ENCODE data around the gene KHSRP.
A peak's percentile ranks its signal among the peaks of the same experiment; 100 is the strongest.

The KHSRP gene, protein sequence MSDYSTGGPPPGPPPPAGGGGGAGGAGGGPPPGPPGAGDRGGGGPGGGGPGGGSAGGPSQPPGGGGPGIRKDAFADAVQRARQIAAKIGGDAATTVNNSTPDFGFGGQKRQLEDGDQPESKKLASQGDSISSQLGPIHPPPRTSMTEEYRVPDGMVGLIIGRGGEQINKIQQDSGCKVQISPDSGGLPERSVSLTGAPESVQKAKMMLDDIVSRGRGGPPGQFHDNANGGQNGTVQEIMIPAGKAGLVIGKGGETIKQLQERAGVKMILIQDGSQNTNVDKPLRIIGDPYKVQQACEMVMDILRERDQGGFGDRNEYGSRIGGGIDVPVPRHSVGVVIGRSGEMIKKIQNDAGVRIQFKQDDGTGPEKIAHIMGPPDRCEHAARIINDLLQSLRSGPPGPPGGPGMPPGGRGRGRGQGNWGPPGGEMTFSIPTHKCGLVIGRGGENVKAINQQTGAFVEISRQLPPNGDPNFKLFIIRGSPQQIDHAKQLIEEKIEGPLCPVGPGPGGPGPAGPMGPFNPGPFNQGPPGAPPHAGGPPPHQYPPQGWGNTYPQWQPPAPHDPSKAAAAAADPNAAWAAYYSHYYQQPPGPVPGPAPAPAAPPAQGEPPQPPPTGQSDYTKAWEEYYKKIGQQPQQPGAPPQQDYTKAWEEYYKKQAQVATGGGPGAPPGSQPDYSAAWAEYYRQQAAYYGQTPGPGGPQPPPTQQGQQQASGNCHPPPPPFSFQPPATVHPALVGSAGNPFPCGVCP

GRCh38 chr19:6424195-6424938, at the start of gene KHSRP:
Gene KHSRP (minus strand): TSS chr19:6424811. CDS start chr19:6424701, 110 bp downstream.
- TF ChIP-seq EZH2phosphoT487 (IDR thresholded peaks at IDR 0.05; ENCODE audit: borderline replicate concordance, low read length) (no peak), CTCF (IDR thresholded peaks at IDR 0.05; ENCODE audit: low read depth, low read length, poor library complexity, severe bottlenecking) (no peak)
- peaks cover 57% of the 10 kb centered on the region for H3K79me2 ChIP-seq (ENCODE audit: control insufficient read depth, low read length)
- peaks cover 27% of the 10 kb centered on the region for H3K4me1 ChIP-seq (ENCODE audit: control insufficient read depth, low read length)
- peak within 1 kb of the TSS; percentile 45 for H3K27ac ChIP-seq (ENCODE audit: low read depth, low read length)
- H3K9me3 ChIP-seq (ENCODE audit: control insufficient read depth, insufficient read depth, low read length) = peaks cover 6% of the 10 kb centered on the region; the same call in 1 of the 2 replicates
- peaks cover 50% of the 10 kb centered on the region for H3K36me3 ChIP-seq (ENCODE audit: control insufficient read depth, low read length)
- H3K4me2 ChIP-seq (ENCODE audit: low read length) = peak within 1 kb of the TSS; percentile 71
- no peaks in the 10 kb centered on the region for H3K9me2 ChIP-seq (replicated peaks; ENCODE audit: control insufficient read depth, low read length)
- H3K4me3 ChIP-seq (ENCODE audit: low read length) = peak within 1 kb of the TSS; percentile 92
- H3K27me3 ChIP-seq (ENCODE audit: control insufficient read depth, low read length) = no peaks in the 10 kb centered on the region
- peaks cover 37% of the 10 kb centered on the region for H4K20me1 ChIP-seq (ENCODE audit: control insufficient read depth, insufficient read depth, low read depth, low read length)
- 0 out of 2 replicates have a peak, but pooled peaks cover 5% of the 10 kb centered on the region for H3F3A ChIP-seq (ENCODE audit: control insufficient read depth, insufficient read depth)

- H3K27ac ChIP-seq (ENCODE audit: low read depth, low read length) = no peak overlapping the region
- no peak overlapping the region for H3K4me3 ChIP-seq (ENCODE audit: low read length)
These were observed 49.0 kb upstream of the KHSRP start for GRCh38 chr19:6473647-6474046.

GRCh38 chr19:6472713-6473112, 48.1 kb upstream of the KHSRP start:
- Histone ChIP-seq H3K27me3 (ENCODE audit: control insufficient read depth, low read length) (no peaks in the 10 kb centered on the region), H3K36me3 (ENCODE audit: control insufficient read depth, low read length) (peaks cover 22% of the 10 kb centered on the region), H3K27ac (ENCODE audit: low read depth, low read length) (no peak overlapping the region), H3K79me2 (ENCODE audit: control insufficient read depth, low read length) (no peaks in the 10 kb centered on the region), H3K9me3 (ENCODE audit: control insufficient read depth, insufficient read depth, low read length) (peaks cover 3% of the 10 kb centered on the region; the same call in 1 of the 2 replicates), H4K20me1 (ENCODE audit: control insufficient read depth, insufficient read depth, low read depth, low read length) (no peaks in the 10 kb centered on the region), H3K4me2 (ENCODE audit: low read length) (no peak overlapping the region), H3F3A (ENCODE audit: control insufficient read depth, insufficient read depth) (no peaks in the 10 kb centered on the region), H3K4me3 (ENCODE audit: low read length) (no peak overlapping the region), H3K9me2 (replicated peaks; ENCODE audit: control insufficient read depth, low read length) (no peaks in the 10 kb centered on the region), H3K4me1 (ENCODE audit: control insufficient read depth, low read length) (peaks cover 3% of the 10 kb centered on the region)
- TF ChIP-seq EZH2phosphoT487 (IDR thresholded peaks at IDR 0.05; ENCODE audit: borderline replicate concordance, low read length) (no peak), CTCF (IDR thresholded peaks at IDR 0.05; ENCODE audit: low read depth, low read length, poor library complexity, severe bottlenecking) (no peak)

More at GRCh38 chr19:6473647-6474046, 49.0 kb upstream of the KHSRP start:
- Histone ChIP-seq H3K4me1 (ENCODE audit: control insufficient read depth, low read length) (peaks cover 3% of the 10 kb centered on the region), H3K27me3 (ENCODE audit: control insufficient read depth, low read length) (no peaks in the 10 kb centered on the region), H3K9me2 (replicated peaks; ENCODE audit: control insufficient read depth, low read length) (no peaks in the 10 kb centered on the region), H3K4me2 (ENCODE audit: low read length) (no peak overlapping the region), H4K20me1 (ENCODE audit: control insufficient read depth, insufficient read depth, low read depth, low read length) (no peaks in the 10 kb centered on the region), H3K79me2 (ENCODE audit: control insufficient read depth, low read length) (no peaks in the 10 kb centered on the region), H3K9me3 (ENCODE audit: control insufficient read depth, insufficient read depth, low read length) (peaks cover 3% of the 10 kb centered on the region; the same call in 1 of the 2 replicates), H3K36me3 (ENCODE audit: control insufficient read depth, low read length) (peaks cover 22% of the 10 kb centered on the region), H3F3A (ENCODE audit: control insufficient read depth, insufficient read depth) (no peaks in the 10 kb centered on the region)
- TF ChIP-seq EZH2phosphoT487 (IDR thresholded peaks at IDR 0.05; ENCODE audit: borderline replicate concordance, low read length) (no peak), CTCF (IDR thresholded peaks at IDR 0.05; ENCODE audit: low read depth, low read length, poor library complexity, severe bottlenecking) (no peak)
